GM20000 (cell line): ENCODE results near the gene LRRC7.

ENCODE experiments used
- DNase-seq: peaks from one replicate; pipeline ENCODE4 v3.0.0; 2012; ENCODE audit warnings: low spot score
- TF ChIP-seq, protein P1 (sequence below): IDR thresholded peaks from 2 replicates; pipeline ENCODE4 v1.5.1; 2012; ENCODE audit warnings: mild to moderate bottlenecking, control low read depth; ENCODE audit errors: extremely low read depth, missing control alignments

LRRC7 gene

DNA sequence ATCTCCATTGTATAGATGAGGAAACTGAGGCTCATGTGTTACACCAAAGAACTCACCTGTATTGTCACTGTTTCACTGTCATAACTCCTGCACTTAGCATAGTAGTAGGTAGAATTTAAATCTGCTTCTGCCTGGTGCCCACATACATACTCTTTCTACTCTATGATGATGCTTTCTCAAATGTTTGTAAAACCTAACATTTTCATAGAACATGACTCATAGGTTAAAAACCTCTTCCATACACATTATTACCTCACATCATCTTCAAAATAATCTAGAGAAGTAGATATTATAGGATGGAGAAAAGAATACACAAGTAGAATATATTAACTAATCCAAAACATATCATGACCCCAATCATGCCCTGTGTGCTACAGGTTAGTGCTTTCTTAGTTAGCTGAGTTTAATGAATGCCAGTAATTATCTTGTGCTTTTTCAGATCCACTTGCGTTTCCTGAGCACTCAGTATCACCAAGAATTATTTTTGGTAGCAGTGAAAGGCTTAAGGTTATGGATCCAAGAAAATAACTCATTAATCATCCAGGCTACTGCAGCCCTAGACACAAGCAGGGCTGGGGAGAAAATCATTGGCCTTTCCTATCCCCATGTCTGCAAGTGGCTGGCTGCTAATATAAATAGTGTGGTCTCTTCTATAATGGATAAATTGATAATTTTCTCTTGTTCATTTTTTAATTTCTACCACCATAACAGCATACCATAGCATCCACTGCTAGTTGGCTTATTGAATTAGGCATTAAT is 480.8 kb downstream of the LRRC7 start:
- TF ChIP-seq, protein P1, sequence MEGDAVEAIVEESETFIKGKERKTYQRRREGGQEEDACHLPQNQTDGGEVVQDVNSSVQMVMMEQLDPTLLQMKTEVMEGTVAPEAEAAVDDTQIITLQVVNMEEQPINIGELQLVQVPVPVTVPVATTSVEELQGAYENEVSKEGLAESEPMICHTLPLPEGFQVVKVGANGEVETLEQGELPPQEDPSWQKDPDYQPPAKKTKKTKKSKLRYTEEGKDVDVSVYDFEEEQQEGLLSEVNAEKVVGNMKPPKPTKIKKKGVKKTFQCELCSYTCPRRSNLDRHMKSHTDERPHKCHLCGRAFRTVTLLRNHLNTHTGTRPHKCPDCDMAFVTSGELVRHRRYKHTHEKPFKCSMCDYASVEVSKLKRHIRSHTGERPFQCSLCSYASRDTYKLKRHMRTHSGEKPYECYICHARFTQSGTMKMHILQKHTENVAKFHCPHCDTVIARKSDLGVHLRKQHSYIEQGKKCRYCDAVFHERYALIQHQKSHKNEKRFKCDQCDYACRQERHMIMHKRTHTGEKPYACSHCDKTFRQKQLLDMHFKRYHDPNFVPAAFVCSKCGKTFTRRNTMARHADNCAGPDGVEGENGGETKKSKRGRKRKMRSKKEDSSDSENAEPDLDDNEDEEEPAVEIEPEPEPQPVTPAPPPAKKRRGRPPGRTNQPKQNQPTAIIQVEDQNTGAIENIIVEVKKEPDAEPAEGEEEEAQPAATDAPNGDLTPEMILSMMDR: no peak
- DNase-seq: no peak

DNA sequence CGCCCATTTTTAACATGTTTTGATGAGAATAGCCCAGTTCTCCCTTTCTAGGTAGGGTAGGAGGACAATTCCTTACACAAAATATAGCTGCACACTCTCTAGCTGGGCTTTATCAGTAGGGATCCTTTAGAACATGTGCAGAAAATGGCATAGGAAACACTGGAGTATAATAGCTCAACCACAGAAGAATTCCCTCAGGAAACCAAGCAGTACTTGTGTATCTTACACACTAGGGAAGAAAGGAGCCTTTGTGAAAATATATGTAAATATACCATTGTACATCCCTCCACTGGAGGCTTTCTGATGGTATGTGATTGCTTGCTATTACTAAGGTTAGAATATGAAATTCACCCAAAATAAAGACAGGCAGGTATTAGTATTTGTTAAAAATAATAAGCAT is 484.2 kb downstream of the LRRC7 start:
- TF ChIP-seq, protein P1: no peak
- no peak for DNase-seq

DNA sequence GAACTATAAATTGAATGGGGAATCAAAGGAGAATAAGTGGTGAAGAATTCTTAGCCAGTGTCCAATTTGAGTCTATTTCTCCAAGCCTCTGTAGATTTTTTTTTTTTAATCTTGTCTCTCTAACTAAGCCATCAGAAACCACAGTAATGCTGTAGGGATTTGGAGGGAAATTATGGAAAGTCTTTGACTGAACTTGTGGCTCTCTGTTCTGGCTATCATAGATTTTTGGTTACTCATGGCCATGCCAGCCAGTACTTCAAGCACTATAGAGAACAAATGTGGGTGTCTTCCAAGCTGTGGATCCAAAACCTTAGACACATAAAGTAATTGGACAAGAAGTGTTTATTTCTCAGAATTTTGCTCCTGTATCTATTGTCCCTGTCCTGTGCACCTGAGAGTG is 489.8 kb downstream of the LRRC7 start:
- no peak for DNase-seq
- TF ChIP-seq, protein P1: no peak

DNA sequence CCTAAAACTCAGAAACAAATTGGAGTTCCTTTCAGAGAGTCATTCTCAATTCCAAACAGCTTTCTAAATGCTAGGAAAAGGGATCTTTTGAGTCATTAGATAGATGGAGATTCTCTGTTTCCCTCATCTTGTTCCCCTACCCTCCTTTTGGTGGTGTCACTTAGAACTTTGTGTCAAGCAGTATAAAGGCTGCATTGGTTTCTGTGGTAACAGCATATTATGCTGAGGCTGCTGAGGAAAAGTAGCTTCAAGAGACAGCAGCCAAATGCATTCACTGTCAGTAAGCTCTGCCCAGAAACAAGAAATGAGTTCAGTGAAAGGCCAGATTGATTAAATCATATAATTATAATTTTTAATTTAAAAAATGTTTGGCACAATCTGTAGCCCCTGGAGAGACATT is 493.5 kb downstream of the LRRC7 start:
- DNase-seq: no peak
- TF ChIP-seq, protein P1: no peak

DNA sequence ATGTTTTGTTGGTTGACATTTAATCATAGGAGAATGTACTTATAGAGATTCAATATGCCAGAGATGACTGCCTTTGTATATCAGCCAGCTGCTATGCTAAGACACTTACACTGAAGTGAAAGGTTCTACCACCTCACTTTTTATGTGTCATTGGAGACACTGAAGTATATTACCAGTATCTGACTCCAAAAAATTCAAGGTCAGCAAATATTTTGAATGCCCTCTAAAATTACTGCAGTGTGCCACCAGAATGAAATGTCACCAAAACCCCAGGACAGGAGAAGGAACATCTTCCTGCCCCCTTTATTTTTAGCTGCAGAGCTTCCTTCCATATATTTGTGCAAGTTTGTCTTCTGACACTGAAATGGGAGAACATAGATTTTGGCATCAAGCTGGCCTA is 496.1 kb downstream of the LRRC7 start:
- TF ChIP-seq, protein P1: no peak
- DNase-seq: no peak

DNA sequence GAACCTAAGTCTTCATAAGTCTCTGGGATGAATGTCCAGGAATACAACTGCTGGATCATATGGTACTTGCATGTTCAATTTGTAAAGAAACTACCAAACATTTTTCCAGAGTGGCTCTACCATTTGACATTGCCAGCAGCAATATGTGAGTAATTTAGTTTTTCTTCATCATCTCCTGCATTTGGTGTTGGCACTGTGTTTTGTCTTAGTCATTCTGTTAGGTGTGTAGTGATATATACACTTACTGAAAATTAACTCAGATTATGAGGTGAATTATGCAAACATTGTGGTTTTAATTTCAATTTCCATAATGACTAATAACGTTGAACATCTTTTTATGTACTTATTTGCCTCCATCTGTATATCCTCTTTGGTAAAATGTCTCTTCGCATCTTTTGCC is 499.0 kb downstream of the LRRC7 start:
- DNase-seq: no peak
- TF ChIP-seq, protein P1: no peak

DNA sequence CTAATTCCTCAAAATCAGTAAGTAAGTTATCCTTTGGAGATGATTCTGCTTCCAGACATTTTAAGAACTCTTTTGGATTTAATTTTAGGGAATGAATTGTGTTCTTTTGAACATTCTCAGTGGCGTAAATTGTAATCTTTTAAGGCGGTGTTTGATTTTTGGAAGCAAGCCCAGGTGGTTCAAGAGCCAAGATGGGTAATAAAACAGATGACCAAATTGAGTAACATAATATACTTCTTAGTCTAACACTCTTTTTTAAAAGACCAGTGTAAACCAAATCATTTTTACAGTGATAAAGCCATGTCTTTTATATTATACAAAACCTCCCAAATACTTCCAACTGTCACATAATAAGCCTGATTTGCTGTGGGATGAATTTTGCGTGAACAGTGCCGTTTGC is 503.9 kb downstream of the LRRC7 start:
- TF ChIP-seq, protein P1: no peak
- DNase-seq: no peak
